Activated T-cell treated with anti-CD3 and anti-CD28 coated beads for 24 hours (primary cell): ENCODE measurements around the gene KCND3.

Source experiments
- DNase-seq: peaks from one replicate; pipeline ENCODE4 v3.0.0-alpha.2; 2020; ENCODE audit warnings: low read depth

Gene KCND3

DNA sequence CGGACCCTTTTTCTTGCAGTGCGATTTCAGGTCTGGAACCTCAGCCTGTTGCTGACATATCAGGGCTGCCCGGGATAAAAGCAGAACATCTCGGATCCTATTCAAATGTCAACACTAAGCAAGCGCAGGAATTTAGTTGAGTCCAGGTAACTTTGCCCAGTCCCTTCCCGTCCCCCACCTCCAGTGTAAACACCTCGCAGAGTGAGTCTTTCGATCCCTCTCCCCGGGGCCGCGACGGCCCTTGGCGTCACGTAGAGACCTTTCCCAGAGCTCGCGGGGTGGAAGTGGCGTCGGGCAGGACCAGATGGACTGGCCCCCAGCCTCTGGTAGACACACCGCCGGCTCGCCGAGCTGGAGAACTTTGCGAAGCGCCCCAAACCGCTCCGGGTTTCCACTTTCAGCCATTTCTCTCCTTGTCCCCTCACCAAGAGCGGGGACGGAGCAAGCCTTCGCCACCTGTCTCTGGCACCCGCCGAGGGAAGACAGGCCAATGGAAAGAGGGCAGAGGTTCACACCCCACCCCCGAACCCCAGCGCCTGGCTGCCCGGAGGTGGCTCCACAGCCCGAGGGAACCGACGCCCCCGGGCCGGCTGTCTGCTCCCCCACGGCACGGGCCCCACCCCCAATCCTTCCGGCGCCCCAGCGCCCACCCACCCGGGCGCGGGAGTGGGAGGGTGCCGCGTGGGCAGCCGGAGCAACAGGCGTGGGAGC is 570 bp downstream of the KCND3 start:
- DNase-seq: no peak

DNA sequence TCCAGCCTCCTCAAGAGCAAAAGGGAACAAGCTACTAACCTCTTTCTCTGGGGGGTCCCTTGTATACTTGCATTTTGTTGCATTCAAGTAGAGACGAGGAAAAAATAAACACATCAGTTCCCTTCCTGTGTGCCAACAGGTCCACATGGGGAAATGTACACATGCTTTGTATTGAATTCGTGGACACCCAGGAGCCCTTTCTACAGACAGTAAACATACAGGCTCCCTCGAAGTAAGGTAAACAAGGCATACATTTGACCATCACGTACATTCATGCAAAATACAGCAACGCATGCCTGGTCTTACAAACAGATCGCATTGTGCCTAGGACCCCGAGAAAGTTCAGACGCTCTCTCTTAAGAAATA is 1.1 kb downstream of the KCND3 start:
- no peak for DNase-seq

DNA sequence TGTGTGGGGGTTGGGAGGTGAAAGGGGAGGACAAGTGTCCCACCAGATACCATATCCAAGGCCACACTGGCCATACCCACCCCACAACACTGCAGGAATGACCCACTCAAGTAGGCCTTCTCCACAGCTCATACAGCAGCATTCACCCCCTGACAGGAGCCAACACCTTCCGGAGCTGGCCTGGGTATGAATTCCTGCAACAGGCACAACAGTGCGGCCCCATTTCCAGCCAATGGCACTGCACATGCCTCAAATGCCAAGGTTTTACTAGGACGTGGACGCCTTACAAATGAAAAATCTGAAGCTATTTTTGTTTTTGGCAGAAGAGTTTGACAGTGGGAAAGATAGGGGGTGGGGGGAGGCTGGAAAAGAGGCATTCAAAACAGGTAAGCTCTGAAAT is 2.0 kb downstream of the KCND3 start:
- no peak for DNase-seq

DNA sequence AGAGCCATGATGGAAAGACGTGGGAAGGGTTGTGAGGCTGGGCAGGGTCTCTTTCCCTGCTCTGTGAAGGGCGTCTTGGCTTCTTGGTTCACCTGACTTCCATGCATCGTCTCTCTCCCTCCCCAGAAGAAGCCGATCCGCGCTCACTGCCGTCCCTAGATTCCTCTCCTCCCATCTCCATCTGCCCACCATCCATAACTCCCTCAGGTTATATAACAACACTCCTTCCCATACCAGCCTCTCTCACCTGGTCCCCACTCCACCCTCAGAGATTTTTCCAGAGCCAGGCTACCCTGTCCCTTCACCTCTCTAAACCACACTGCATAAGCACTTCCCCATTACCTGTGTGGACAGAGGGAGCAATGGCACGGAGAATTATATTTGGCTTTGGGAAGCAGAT is 6.0 kb downstream of the KCND3 start:
- DNase-seq: no peak

GRCh38 chr1:111982428-111982827 is 7.0 kb downstream of the KCND3 start:
- DNase-seq: no peak

DNA sequence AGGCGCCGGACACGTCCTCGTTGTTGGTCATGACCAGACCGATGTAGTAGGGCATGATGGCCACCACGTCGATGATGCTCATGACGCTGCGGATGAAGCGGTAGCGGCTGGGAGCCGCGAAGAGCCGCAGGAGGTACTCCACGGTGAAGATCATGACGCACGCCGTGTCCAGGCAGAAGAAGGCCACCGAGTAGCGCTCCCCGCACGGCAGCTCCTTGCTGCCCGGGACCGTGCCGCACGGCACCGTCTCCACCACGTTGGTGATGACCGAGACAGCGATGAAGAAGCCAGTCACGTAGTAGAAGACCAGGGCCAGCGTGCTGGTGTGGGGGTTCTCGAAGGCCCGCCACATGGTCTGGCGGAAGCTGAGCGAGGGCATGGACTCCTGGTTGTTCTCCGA is 7.6 kb downstream of the KCND3 start:
- DNase-seq: no peak

GRCh38 chr1:111981090-111981489 is 8.4 kb downstream of the KCND3 start:
- DNase-seq: no peak

- no peak for DNase-seq
These were observed 8.8 kb downstream of the KCND3 start for GRCh38 chr1:111980686-111981085.

GRCh38 chr1:111978695-111979094 is 10.8 kb downstream of the KCND3 start:
- DNase-seq: no peak

DNA sequence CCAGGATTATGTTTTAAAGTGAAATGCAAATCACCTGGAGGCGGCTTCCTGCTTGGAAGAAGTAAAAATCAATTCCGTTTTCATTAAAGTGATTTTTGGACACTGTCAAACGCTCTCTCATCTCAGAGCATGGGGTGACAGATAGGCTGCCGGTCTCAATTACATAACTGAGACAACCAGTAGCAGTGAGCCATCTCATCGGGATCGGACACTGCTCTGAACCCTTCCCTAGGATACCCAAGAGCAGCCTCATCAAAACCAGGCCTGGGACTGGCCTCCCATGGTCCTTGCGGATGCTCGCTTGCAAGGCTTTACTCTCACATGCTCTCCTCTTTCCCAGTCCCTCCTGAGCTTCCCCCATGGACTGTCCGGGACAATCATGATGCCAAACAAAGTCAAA is 12.1 kb downstream of the KCND3 start:
- DNase-seq: no peak

GRCh38 chr1:111976842-111977241 is 12.6 kb downstream of the KCND3 start:
- DNase-seq: no peak

DNA sequence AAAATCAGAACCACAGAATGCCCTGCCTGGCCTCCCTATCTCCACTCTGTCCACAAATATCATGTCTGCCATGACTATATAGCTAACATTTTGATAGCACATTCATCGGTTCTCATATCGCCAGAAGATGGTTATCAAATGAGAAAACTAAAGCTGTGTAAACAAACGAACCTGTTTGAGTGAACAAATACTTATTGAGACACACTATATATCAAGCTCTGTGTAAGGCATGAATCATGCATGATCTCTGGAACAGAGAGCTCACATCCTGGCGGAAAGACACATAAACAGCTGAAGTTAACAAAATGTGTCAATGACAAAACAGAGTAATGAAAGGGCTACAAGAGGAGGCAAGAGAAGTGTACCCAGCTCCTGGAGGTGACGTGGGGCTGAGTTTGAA is 13.1 kb downstream of the KCND3 start:
- no peak for DNase-seq

DNA sequence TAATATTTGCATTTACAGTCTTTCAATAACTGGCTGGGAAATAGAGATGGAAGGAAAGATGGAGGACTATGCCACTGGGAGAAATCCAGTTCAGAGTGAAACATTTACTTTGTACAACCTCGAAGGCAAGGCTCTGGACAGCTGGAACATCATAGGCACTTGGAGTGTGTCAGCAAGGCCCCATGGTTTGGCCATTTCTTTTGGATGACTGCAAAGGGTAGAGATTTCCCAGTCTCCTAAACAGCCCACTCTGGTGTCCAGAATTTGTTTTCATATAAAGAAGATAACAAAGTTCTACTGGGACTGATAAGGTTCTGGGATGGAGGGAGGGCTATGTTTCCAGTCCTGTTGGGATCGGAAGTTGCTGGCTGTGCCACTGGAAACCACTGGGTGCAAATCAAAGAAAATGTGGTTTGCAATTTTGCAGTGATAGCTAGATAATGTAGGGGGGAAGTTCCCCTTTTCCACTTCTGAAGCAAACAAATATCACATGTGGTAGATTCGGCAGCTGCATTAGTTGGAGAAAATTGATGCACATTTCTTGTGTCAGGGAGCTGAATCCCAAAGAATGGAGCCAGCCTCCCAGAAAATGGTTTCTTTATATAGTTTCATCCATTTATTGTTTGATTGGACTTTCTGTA is 16.2 kb downstream of the KCND3 start:
- DNase-seq: no peak

DNA sequence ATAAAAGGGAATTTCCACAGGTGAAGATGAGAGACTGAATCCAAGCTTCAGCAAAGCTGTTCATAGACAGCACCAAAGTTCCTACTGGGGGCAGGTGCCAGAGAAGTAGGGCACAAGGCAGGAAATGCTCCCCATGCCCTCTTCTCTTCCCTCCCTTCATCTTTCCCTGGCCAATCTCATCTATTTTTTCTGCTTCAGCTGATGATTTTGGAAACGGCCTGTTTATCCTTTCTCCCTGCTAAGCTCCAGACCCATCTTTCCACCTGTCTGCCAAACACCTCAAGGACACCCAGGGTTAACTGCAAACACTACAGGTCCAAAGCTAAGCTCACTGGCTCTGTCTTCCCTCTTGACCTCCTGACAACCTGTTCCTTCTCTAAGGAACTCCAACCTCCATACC is 18.1 kb downstream of the KCND3 start:
- DNase-seq: no peak

GRCh38 chr1:111968511-111968910 is 21.0 kb downstream of the KCND3 start:
- no peak for DNase-seq

DNA sequence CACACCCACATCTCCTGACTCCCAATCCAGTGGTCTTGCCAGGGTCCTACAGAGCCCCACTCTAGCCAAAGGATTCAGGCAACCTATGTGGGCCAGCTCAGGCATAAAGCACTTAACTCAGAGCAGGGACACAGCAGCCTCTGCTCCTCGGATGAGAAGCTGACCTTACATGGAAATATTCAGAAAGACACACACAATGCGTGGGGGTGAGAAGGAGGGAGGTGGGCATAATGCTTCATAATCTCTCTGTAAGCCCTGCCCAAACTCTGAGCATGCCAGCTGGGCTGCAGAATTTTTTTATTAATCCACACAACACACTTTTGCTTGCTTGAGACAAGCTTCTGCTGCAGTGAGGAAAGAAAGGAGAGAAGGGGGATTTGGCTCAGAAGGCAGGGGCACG is 21.6 kb downstream of the KCND3 start:
- no peak for DNase-seq

DNA sequence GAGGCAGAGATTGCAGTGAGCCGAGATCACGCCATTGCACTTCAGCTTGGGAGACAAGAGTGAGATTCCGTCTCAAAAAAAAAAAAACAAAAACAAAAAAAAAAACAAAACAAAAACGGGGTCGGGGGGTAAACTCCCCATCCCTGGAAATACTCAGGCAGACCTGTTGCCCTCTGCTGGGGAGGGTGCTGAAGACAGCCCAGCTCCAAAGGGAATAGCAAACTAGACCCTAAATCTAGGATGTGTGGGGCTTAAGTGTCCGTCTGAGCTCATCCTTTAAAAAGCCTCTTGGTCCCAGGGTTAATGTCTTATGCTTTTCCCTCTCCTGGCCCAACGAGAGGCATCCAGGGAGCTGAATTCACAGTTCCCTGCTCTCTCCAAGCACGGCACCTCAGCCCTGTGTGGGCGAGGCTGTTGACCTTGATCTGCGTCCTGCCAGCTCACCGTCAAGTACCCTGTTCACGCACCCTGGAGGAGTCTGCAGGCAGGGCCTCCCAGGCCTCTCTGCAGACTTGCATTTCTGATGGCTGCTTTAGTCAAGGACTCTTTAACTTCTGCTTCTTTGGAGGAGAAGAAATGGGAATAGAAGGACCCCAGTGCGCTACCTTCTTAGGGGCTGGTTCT is 22.3 kb downstream of the KCND3 start:
- no peak for DNase-seq

DNA sequence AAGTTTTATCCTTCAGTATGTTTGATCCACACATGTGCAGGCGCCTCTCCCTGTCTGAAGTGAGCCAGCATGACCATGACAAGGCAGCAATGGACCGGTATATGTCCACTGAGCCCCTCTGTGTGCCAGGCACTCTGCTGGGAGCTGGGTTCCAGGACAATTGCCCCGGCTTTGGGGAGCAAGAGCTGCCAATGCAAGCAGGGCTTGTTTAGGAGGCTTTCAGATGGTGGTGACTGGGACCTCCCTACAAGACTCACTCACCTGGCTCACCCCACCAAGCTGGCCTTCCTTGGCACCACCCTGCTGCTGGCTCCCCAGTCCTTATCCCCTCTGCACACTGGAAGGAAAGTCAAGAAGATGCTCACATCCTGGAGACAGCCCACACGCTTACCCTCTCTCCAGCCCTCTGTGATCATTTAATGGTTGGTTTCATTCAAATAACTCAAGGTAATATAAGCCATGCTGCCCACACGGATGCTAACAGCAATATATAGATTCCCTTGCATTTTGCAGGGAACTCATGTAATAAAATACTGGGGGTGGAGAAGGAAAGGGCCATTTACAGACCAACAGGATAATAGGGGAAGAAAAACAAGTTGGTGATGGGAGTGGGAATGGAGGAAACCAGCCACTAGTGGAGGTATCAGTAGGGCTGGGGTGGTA is 23.6 kb downstream of the KCND3 start:
- no peak for DNase-seq

- DNase-seq: no peak
These were observed 25.3 kb downstream of the KCND3 start for GRCh38 chr1:111963985-111964738.

DNA sequence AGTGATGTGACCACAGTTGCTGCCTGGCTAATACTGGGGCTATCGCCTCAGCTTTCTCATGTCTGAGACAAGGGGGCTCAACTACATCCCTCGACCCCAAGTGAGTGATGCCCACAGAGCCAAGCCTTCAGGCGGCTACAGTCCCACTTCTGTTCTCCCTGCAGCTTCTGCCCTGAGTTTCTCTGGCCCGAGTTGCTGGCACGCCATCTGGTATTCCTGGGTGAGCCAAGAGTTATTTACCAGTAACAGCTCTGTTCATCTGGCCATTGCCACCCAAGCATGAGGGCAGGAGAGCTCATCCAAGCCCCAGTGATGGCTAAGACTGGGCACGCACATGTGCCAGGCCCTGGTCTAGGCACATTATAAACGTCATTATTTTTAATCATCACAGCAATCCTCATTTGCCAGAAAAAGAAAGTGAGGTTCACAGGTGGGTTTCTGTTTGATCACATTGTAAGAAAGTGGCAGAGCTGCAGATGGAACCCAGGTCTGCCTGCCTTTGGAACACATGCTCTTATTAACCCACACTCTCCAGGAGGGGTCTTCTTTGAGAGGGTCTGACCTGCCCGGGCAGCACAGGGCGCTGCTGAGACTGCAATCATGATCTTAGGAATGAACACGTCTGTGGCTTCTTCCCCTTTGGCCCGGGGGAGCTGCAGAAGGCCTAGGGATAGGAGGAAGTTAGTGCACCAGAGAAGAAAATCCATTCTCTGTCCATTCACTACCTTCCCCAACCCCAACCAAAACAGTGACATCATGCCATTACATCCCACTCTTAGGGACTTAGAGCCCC is 27.5 kb downstream of the KCND3 start:
- DNase-seq: no peak

DNA sequence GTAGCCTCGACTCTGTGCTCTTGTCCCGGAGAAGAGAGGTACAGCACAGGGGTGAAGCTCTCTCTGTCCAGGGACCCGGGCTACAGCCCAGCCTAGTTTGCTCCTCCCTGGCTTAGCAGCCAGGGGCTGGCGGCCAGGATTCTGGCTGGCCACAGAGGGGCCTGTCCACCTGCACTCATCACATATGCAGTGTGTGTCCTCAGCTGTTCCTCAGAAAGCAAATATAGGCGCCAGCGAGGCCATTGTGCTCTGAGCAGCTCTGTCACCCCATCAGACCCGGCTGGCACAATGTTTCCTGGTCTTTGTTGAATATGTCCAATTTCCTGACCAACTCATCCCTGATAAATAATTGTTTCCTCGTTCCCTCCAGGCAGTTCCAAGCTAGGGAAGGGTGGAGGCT is 28.5 kb downstream of the KCND3 start:
- no peak for DNase-seq

- DNase-seq: no peak
These were observed 30.0 kb downstream of the KCND3 start for GRCh38 chr1:111959436-111959835.
